Stimulated activated CD4-positive, alpha-beta T cell treated with anti-CD3 and anti-CD28 coated beads, Interleukin-1b, Interleukin-23, amount 100 ng/mL, for 24 hours (primary cell): Measurements from ENCODE around the gene SERPINH1.

Experiments used
- DNase-seq, 4 experiments: peaks; one replicate each; pipeline ENCODE4 v3.0.0-alpha.2; 2020; ENCODE audit warnings: low read depth in 4 of 4, low spot score in 1 of 4

Gene SERPINH1

GRCh38 chr11:75532200-75533048 lies 29.6 kb upstream of the SERPINH1 start:
- peak; percentile 60 to 74 (median 68) for DNase-seq

DNA sequence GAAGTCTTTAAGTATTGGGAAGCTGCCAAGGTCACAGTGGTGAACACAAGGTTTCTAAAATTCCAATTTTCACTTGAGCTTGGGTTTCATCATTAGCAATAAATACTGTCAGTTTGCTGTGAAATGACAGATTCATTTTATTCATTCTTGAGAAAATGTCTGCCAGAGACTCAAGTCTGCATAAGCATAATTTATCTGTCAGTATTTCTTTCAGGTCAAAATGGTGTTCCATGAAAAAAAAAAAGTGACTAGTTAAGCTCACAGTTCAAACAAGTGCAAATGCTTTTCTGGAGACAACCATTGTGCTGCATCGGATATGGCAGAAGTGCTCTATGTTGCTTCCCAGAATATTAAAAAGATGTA lies 28.2 kb upstream of the SERPINH1 start:
- DNase-seq, result no peak

GRCh38 chr11:75534259-75535069 lies 27.6 kb upstream of the SERPINH1 start:
- no peak for DNase-seq

DNA sequence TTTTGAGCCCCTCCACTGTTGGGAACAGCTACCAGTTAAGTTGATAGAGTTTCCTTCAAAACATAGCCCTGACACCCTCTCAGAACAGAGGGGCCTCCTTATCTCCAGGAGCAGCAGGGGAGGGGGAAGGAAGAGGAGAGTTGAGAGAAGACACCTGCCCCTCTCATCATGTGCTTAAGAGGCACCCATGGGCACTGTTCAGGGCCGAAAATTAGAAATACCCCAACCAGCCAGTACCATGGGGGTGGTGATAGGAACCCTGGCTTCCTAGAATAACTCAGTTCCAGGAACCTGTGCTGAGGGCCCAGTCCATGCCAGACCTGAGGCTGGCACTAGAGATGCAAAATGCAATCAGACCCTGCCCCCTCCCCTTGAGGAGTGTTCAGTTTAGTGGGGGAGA lies 27.0 kb upstream of the SERPINH1 start:
- no peak for DNase-seq

- peak in 1 of 4 experiments; percentile 18 for DNase-seq
These were observed 25.0 kb upstream of the SERPINH1 start for GRCh38 chr11:75536786-75537641.

- DNase-seq, result no peak
These were observed 24.3 kb upstream of the SERPINH1 start for GRCh38 chr11:75537740-75538139.

GRCh38 chr11:75538150-75538942 lies 23.7 kb upstream of the SERPINH1 start:
- no peak for DNase-seq

DNA sequence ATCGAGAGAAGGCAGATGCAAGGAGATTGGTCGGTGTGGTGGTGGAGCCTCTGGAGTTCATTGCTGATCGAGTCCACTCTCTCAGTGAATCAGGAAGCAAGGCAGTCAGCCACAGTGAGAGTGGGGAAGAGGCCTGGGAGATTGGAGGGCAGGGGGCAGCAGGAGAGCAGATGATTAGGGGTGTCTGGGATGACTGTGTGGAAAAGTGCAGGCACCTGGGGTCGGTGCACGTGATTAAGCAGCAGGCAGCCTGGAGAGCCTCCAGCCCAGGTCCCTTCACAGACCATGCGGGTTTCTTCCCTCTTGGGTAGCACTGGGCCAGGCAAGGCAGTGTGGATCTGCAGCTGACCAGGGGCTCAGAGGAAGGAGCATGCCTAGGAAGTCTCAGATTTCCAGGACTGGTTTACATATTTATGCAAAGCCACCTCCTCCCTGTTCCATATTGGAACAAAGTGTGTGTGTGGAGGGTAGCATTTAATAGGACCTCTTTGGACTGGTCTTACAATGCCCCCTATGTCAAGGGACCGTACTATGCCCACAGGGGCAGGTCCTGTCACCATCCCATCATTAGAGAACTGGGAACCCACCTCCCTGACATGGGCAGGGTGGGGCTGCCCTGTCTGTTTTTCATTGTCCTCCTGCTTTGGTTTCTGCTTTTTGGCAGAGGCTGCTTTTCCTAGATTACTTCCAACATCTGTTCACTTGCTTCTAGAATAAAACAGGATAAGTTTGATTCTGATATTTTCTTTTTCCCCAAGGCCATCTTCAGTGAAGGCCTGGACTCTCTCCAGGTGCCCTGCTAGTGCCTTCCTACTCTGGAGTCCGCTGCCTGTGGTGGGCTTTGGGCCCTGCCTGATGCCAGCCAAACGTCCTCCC lies 22.4 kb upstream of the SERPINH1 start:
- no peak for DNase-seq

GRCh38 chr11:75541193-75542087 lies 20.6 kb upstream of the SERPINH1 start:
- DNase-seq, result no peak

DNA sequence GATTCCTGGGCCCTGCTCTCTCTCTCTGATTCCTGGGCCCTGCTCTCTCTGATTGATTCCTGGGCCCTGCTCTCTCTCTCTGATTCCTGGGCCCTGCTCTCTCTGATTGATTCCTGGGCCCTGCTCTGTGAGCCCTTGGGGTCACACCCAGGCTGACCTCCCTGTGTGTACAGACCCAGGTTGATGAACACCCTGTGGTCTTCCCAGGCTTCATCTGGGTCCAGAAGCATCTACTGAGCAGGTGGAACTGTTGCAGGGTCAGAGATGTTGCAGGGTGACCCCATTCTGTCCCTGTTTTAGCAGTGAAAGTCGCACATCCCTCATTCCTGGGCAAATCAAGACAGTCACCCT lies 20.0 kb upstream of the SERPINH1 start:
- no peak for DNase-seq

GRCh38 chr11:75543806-75544205 lies 18.2 kb upstream of the SERPINH1 start:
- no peak for DNase-seq

- no peak for DNase-seq
These were observed 14.9 kb upstream of the SERPINH1 start for GRCh38 chr11:75547177-75547576.

DNA sequence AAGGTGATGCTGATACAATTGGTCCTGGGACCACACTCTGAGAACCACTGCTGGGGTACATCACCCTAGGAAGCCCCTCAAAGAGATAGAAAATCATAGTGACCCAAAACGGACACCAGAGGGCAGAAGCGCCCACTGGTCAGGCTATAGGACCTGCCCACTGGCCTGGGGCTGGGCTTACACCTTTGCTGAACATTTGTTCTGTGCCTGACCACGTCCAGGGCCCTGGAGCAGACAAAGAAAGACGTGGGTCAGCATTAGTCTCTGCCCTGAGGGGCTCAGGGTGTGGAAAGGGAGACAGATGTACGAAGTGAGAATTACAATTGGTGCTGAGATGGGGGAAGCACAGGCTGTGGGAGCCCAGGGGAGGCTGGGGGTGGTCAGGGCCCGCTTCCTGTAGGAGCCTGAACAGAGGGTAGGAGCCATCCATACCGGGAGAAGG lies 14.4 kb upstream of the SERPINH1 start:
- no peak for DNase-seq

DNA sequence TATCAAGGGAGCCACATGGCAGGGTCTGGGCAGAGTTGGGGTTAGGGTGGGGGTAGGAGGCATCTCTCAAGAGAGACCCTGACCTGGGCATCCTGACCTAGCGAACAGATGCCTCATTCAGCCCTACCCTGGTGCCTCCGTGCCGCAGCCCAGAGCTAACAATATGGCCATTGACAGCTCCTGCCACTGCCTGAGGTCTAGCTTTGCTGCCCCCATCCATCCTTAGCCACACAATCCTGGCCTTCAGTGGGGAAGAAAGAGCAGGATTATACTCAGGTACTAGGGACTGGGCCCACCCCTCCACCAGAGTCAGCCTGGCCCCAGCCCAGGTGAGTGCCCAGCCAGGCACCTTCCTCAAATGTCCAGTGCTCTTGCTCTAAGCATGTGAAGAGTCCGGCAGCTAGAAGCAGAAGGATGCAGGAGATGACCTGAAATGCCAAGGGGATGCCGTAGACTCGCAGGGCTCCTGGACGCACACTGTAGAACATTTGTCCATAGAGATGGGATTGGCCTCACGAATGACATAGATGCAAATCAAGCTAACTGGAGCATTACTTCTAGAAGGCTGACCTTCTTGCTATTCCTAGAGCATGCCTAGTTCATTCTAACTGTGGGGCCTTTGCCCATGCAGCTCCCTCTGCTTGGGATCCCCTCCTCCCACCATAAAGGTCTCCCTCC lies 13.3 kb upstream of the SERPINH1 start:
- no peak for DNase-seq

- DNase-seq, result no peak
These were observed 12.6 kb upstream of the SERPINH1 start for GRCh38 chr11:75549370-75549958.

GRCh38 chr11:75553182-75553581 lies 8.9 kb upstream of the SERPINH1 start:
- no peak for DNase-seq

- DNase-seq, result no peak
These were observed 8.2 kb upstream of the SERPINH1 start for GRCh38 chr11:75553889-75554257.
